Measurements from ENCODE around the gene IP6K1.
"Not testable (repeated sequence)": the region's sequence is repeated elsewhere in the genome, so short reads cannot be mapped to it uniquely, and the experiment has no call there.

- not testable (repeated sequence) for TF ChIP-seq POLR2AphosphoS5, POLR2A (IDR thresholded peaks at IDR 0.05)
- TF ChIP-seq, protein P1, sequence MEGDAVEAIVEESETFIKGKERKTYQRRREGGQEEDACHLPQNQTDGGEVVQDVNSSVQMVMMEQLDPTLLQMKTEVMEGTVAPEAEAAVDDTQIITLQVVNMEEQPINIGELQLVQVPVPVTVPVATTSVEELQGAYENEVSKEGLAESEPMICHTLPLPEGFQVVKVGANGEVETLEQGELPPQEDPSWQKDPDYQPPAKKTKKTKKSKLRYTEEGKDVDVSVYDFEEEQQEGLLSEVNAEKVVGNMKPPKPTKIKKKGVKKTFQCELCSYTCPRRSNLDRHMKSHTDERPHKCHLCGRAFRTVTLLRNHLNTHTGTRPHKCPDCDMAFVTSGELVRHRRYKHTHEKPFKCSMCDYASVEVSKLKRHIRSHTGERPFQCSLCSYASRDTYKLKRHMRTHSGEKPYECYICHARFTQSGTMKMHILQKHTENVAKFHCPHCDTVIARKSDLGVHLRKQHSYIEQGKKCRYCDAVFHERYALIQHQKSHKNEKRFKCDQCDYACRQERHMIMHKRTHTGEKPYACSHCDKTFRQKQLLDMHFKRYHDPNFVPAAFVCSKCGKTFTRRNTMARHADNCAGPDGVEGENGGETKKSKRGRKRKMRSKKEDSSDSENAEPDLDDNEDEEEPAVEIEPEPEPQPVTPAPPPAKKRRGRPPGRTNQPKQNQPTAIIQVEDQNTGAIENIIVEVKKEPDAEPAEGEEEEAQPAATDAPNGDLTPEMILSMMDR (IDR thresholded peaks at IDR 0.05), result not testable (repeated sequence)
These were observed 96.3 kb downstream of the IP6K1 start for GRCh38 chr3:49689908-49690624.
